NCI-H69 (cell line): ENCODE data around the gene TXNDC5.
A peak's percentile ranks its signal among the peaks of the same experiment; 100 is the strongest.
"Not testable (repeated sequence)": the region's sequence is repeated elsewhere in the genome, so short reads cannot be mapped to it uniquely, and the experiment has no call there.

Source experiments
- DNase-seq: peaks from one replicate; lab custom pipeline; 2025; lab: John Stamatoyannopoulos, UW

TXNDC5 gene

GRCh38 chr6:7914311-7914710 lies 3.7 kb upstream of the TXNDC5 start:
- peak; percentile 39 for DNase-seq

DNA sequence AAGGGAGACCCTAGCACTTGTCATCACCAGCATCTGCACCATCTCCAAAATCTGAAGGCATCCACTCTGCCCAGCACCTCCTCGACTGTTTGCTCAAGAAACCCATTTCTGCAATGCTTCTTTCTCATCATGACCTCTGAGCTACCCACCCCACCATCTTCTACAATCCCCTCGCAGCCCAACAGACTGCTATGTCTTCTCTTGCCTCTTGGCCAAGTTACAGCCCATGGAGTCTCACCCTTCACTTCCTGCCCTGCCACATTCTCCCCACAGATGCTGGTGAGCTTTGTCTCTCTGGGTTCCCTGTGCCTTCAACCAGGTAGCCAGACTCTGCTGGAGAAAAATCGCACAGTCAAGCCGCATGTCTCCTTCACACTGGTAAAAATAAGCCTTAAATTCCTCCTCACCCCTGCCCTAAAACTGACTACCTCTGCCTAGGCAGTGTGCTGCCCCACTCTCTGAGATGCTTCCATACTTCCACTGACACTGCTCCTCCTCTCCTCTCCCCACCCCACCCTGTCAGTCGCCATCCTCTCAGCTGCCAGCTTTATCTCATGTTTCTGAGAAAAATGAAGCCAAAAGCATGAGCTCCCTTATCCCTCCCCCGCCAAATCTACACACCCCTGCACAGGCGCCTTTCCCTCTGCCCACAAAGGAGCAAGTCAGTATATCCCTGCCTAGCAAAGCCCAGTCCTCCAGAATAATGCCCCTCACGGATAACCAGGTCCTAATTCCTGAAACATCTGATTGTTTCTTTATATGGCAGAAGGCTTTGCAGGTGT lies 2.3 kb upstream of the TXNDC5 start:
- no peak for DNase-seq

DNA sequence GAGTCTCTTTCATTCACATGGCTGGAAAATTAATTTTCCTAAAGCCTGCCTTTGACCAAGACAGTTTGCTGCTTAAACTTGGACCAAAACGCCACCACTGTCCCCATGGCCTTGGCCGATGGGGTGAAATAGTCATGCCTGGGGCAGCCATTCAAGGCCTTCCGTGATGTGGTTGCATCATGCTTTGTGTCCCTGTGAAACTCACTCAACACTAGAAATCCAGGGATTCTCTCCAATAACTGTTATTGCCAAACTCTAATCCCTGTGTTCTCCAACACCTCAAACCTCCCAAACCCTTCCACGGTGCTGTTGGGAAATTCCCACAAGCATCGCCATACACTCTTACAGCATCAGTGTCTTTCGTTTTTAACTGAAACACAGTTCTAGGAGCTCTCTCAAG lies 1.4 kb upstream of the TXNDC5 start:
- DNase-seq = peak; percentile 57

GRCh38 chr6:7911345-7911725 lies 747 bp upstream of the TXNDC5 start:
- peak; percentile 99 for DNase-seq

- DNase-seq = peak; percentile 75
These were observed 312 bp downstream of the TXNDC5 start for GRCh38 chr6:7910298-7910653.

GRCh38 chr6:7909323-7910276 lies 988 bp downstream of the TXNDC5 start:
- DNase-seq = peak; percentile 71

DNA sequence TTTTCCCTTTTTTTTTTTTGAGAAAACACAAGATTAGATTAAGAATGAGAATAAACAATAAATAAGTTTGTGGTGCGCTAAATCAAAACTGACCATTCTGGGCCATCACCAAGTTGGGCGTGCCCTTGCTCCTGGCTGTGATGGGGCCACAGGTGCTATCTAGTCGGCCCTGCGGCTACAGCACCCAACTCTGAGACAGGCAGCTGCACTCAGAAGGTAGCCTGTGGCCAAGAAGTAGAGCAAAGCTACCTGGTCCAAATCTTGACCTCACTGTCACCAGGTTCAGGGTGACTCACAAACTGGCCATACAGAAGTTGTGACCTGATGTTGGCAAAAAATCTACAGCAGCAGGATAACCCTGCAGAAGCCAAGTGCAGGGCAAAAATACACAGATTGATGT lies 3.4 kb downstream of the TXNDC5 start:
- no peak for DNase-seq

- no peak for DNase-seq
These were observed 3.8 kb downstream of the TXNDC5 start for GRCh38 chr6:7906741-7907140.

GRCh38 chr6:7905416-7905815 lies 5.2 kb downstream of the TXNDC5 start:
- DNase-seq = no peak

DNA sequence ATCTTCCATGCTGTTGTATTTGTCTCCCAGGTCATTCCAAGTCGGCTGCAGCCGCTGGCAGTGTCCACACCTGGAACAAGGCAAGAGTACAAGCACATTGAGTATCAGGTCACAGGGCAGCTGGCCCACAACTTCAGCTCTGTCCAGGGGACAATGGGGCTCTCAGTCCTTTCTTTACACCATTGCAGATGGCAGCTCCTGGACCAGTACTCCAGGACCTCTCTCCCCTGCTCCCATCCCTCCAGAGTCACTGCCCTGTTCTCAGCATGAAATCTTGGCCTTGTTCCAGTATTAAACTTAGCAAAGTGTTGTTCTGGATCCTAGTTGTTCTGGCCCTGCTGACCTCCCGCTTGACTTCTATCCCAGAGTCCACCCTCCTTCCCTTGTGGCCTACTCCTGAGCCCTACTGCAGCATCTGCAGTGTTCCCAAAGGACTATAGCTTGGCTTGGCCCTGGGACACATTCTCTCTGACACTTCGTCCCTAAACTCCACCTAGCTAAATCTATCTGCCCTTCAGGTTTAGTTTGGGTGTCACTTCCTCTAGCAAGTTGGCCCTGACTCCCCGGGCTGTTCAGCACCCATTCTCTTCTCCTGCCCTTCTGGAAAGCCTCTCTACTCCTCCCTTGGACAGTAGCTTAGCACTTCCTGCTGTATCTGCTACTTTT lies 5.8 kb downstream of the TXNDC5 start:
- DNase-seq = no peak

- DNase-seq = no peak
These were observed 6.9 kb downstream of the TXNDC5 start for GRCh38 chr6:7903673-7904072.

DNA sequence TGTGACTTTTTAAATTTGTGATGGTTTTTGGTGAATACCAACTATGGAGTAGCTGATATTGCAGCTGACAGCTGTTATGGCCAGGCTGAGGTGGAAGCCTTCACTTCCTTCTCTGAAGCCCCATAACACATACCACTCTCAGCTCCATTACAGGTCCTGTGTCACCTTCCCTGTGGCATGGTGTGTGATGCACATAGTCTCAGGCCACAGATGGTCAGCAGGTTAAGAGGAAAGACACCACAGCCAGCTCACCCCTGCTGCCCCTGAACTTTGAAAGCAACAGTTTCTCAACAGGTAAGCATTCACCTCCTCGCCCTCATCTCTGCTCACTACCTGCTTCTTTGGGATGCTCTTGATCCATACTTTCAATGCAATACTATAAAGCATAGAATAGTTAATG lies 7.7 kb downstream of the TXNDC5 start:
- DNase-seq = no peak

GRCh38 chr6:7902221-7902620 lies 8.4 kb downstream of the TXNDC5 start:
- DNase-seq = no peak

GRCh38 chr6:7901780-7902179 lies 8.8 kb downstream of the TXNDC5 start:
- no peak for DNase-seq

- DNase-seq = no peak
These were observed 9.5 kb downstream of the TXNDC5 start for GRCh38 chr6:7901056-7901455.

- DNase-seq = no peak
These were observed 10.0 kb downstream of the TXNDC5 start for GRCh38 chr6:7900621-7901020.

- DNase-seq = no peak
These were observed 10.7 kb downstream of the TXNDC5 start for GRCh38 chr6:7899889-7900213.

DNA sequence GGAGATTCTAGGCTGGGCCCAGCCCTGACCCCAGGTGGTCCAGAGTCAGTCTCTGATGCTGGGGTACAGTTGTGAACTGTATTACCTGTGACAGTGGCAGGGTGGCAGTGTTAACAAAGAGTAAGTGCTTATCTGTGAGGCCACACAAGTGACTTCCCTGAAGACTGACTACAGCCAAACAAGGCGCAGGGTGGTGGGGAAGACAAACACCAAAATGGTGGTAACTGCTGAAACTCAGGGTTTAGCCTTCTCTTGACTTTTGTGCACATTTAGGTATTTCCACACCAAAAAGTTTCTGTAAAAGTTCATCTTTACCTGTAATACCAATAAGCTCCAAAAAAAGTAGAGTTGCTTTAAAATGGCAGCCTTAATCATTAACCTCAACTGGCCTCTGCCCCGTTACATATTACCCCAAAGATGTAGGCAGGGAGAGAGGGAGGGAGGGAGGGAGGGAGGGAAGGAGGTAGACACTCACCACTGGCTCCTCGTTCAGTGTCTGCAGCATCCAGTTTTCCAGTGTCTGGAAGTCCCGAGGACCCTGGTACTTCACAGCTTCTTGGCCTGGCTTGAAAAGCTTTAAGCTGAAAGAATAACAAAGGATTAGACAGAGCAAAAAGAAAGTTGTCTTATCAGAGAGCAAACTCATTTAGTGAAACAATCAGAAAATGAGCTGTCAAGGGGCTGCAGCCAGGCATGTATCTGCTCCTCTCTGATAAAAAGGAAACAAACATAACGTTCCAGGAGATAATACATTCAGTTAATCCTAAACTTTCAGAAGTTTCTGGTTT lies 11.3 kb downstream of the TXNDC5 start:
- peak; percentile 38 for DNase-seq

DNA sequence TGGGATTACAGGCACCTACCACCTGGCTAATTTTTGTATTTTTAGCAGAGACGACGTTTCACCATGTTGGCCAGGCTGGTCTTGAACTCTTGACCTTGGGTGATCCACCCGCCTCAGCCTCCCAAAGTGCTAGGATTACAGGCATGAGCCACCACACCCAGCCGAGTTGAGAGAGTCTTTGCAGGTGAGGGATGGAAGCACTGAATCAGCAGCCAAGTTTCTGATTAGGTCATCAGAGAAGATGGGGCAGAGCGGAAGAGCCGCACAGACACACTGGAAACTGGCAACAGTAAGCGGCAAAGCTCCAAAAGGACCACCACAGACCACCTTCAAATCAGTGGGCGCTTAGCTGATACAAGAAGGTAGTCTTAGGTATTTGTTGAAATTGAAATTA lies 12.4 kb downstream of the TXNDC5 start:
- DNase-seq = not testable (repeated sequence)

GRCh38 chr6:7897461-7898192 lies 13.0 kb downstream of the TXNDC5 start:
- no peak for DNase-seq

GRCh38 chr6:7896465-7896987 lies 14.1 kb downstream of the TXNDC5 start:
- DNase-seq = no peak
